SJCRH30 (cell line): ENCODE measurements around the gene TXK. TPM values are rescaled to one million over a fixed set of nuclear protein-coding genes. Genes with fewer than 3 reads are reported as not detected.

Experiments used
- DNase-seq, 2 experiments: peaks; one replicate each; pipeline ENCODE4 v3.0.0-alpha.2; 2015 to 2020
- H3K27ac ChIP-seq: fragments of 250-450 bp; sonication (Bioruptor Pico); 2 replicates; pipeline ENCODE4 v1.5.1; 2020; ENCODE audit warnings: mild to moderate bottlenecking, moderate library complexity
- H3K27me3 ChIP-seq: fragments of 250-450 bp; sonication (Bioruptor Pico); 2 replicates; pipeline ENCODE4 v1.5.1; 2020; ENCODE audit warnings: mild to moderate bottlenecking, moderate library complexity
- H3K36me3 ChIP-seq: fragments of 250-450 bp; sonication (Bioruptor Pico); 2 replicates; pipeline ENCODE4 v1.5.1; 2020; ENCODE audit warnings: mild to moderate bottlenecking, moderate library complexity
- H3K4me1 ChIP-seq: fragments of 250-450 bp; sonication (Bioruptor Pico); 2 replicates; pipeline ENCODE4 v1.5.1; 2020; ENCODE audit warnings: mild to moderate bottlenecking, moderate library complexity
- H3K4me3 ChIP-seq: fragments of 250-450 bp; sonication (Bioruptor Pico); 2 replicates; pipeline ENCODE4 v1.5.1; 2020; ENCODE audit warnings: mild to moderate bottlenecking, moderate library complexity
- H3K9me3 ChIP-seq: fragments of 250-450 bp; sonication (Bioruptor Pico); replicated peaks from 2 replicates; pipeline ENCODE4 v1.5.1; 2020; ENCODE audit warnings: mild to moderate bottlenecking, moderate library complexity
- total RNA-seq: library from RNA; depleted of rRNA; stranded (reverse); fragments of >200 nt; shearing (Covaris generic); gene quantifications from 2 replicates; pipeline ENCODE4 v1.2.3, GENCODE V29; 2014

TXK gene
- total RNA-seq, 1 experiment from 2014 or later: 1.1 TPM

GRCh38 chr4:48041535-48042137 lies 92.4 kb downstream of the TXK start:
- no peaks in the 10 kb centered on the region for H3K9me3 ChIP-seq
- no peaks in the 10 kb centered on the region for H3K36me3 ChIP-seq
- DNase-seq: no peak
- peaks cover 3% of the 10 kb centered on the region; the same call in 1 of the 2 replicates for H3K27me3 ChIP-seq
- no peak overlapping the region for H3K27ac ChIP-seq
- H3K4me3 ChIP-seq: no peak overlapping the region
- no peaks in the 10 kb centered on the region for H3K4me1 ChIP-seq

DNA sequence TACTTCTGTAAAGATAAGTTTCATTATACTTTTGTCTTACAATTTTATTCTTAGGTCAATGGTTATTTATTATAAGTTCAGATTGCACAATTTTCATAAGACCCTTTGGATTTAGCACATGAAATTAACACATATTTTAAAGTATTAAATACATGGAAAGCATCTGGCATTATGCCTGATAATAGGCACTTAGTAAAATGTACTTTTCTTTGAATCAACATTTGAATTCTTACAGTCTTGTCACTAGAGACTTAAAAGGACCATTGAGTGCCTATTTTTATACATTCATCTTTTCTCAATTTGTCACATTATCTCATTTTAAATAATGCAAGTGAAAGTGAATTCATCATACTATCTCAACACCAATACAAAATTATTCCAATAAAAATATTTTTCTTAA lies 94.5 kb downstream of the TXK start:
- DNase-seq: no peak
- Histone ChIP-seq H3K4me3 (no peak overlapping the region), H3K27me3 (peaks cover 3% of the 10 kb centered on the region; the same call in 1 of the 2 replicates), H3K36me3 (no peaks in the 10 kb centered on the region), H3K9me3 (no peaks in the 10 kb centered on the region), H3K27ac (no peak overlapping the region), H3K4me1 (no peaks in the 10 kb centered on the region)

DNA sequence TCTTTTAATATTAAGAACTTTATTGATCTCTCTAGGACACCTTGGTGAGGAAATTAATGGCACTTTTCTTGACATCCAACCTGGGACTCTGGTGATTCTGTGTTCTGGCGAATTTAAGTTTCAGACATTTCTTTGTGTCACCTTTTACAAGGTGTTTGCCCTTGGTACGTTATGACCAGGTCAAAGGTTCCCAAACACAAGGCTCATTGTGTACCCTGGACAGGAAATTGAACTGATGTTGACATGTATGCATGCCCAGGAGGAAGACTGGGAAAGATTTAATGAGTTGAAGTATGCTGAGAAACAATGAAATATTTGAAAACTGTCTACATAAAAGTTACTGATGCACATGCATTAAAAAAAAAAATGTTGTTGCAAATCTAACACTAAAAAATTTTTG lies 95.4 kb downstream of the TXK start:
- Histone ChIP-seq H3K4me3 (no peak overlapping the region), H3K36me3 (no peaks in the 10 kb centered on the region), H3K9me3 (no peaks in the 10 kb centered on the region), H3K27ac (no peak overlapping the region), H3K27me3 (peaks cover 3% of the 10 kb centered on the region; the same call in 1 of the 2 replicates), H3K4me1 (no peaks in the 10 kb centered on the region)
- DNase-seq: no peak

- Histone ChIP-seq H3K4me3 (no peak overlapping the region), H3K27ac (no peak overlapping the region), H3K9me3 (no peaks in the 10 kb centered on the region), H3K27me3 (0 out of 2 replicates have a peak, but pooled peaks cover 3% of the 10 kb centered on the region), H3K36me3 (no peaks in the 10 kb centered on the region), H3K4me1 (no peaks in the 10 kb centered on the region)
- DNase-seq: no peak
Observed at GRCh38 chr4:48037117-48037462, 97.0 kb downstream of the TXK start.

DNA sequence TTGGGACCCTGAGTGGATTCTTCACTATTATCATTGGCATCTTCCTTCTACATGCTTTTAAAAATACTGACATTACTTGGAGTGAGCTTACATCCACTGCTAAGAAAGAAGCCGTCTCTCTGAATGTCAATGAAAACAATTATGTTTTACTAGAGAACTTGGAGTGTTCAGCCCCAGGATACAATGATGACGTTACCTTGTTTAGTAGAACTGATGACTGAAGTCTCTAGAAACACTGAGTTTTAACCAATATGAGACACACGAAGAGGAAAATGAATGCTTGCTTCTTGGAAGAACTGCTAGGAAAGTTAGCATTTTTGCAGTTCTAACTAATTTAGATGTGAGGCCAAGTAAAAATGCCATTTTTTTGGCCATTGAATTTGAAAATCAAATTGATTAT lies 98.1 kb downstream of the TXK start:
- DNase-seq: no peak
- Histone ChIP-seq H3K27ac (no peak overlapping the region), H3K27me3 (no peaks in the 10 kb centered on the region), H3K4me3 (no peak overlapping the region), H3K9me3 (no peaks in the 10 kb centered on the region), H3K4me1 (no peaks in the 10 kb centered on the region), H3K36me3 (no peaks in the 10 kb centered on the region)

- H3K4me1 ChIP-seq: no peaks in the 10 kb centered on the region
- peak in 1 of 2 experiments; percentile 13 for DNase-seq
- no peak overlapping the region for H3K4me3 ChIP-seq
- H3K36me3 ChIP-seq: no peaks in the 10 kb centered on the region
- H3K27ac ChIP-seq: no peak overlapping the region
- no peaks in the 10 kb centered on the region for H3K9me3 ChIP-seq
- H3K27me3 ChIP-seq: no peaks in the 10 kb centered on the region
Observed at GRCh38 chr4:48033825-48034413, 100.1 kb downstream of the TXK start.

DNA sequence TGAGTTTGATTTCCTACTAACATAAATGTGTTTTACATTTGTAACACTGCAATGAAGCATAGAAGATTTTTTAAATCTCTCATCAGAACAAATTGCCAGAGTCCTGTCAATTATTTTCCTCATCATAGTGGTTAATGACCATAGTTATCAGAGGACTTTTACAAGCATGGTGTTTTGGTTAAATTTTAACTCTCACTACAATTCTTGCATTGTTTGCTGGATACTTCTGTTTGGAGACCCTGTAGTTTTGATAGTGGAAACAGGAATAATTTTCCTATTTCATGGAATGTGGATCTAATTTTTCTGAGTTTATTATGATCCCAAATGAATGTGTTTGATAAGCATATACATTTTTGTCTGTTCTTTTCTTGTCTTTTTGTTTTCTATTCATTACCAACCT lies 100.6 kb downstream of the TXK start:
- Histone ChIP-seq H3K36me3 (no peaks in the 10 kb centered on the region), H3K4me3 (no peak overlapping the region), H3K27me3 (no peaks in the 10 kb centered on the region), H3K4me1 (no peaks in the 10 kb centered on the region), H3K27ac (no peak overlapping the region), H3K9me3 (no peaks in the 10 kb centered on the region)
- no peak for DNase-seq

- H3K27me3 ChIP-seq: no peaks in the 10 kb centered on the region
Observed at GRCh38 chr4:48032721-48033120, 101.3 kb downstream of the TXK start.

DNA sequence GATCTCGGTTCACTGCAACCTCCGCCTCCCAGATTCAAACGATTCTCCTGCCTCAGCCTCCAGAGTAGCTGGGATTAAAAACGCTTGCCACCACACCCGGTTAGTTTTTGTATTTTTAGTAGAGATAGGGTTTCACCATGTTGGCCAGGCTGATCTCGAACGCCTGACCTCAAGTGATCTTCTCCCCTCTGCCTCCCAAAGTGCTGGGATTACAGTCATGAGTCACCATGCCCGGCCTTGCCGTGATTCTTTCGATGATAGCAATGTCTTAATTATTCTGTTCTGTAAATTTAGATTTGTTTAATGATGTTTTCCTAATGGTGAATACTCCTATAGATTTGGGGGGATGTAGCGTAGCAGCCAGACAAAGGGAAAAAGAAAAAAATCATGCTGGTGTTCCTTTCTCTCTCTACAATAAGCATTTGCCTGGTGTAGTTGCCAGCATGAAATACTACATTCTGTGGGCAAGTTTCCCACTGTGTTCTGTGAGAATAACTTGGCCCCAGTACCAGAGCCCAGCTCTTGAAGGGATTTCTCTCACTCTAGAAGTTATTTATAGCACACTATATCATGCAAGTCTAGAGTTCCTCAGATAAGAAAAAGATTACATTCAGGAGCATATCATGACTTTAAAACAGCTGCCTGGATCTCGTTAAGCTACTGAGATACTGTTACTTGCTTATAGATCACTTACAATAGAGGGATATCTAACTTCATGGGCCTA lies 102.1 kb downstream of the TXK start:
- H3K27me3 ChIP-seq: no peaks in the 10 kb centered on the region
- H3K36me3 ChIP-seq: no peaks in the 10 kb centered on the region
- no peaks in the 10 kb centered on the region for H3K4me1 ChIP-seq
- H3K9me3 ChIP-seq: no peaks in the 10 kb centered on the region
- no peak for DNase-seq
- H3K27ac ChIP-seq: no peak overlapping the region
- no peak overlapping the region for H3K4me3 ChIP-seq

More at GRCh38 chr4:48032721-48033120, 101.3 kb downstream of the TXK start:
- DNase-seq: no peak
- H3K9me3 ChIP-seq: no peaks in the 10 kb centered on the region
- H3K27ac ChIP-seq: no peak overlapping the region
- H3K4me1 ChIP-seq: no peaks in the 10 kb centered on the region
- no peaks in the 10 kb centered on the region for H3K36me3 ChIP-seq
- no peak overlapping the region for H3K4me3 ChIP-seq

- Histone ChIP-seq H3K36me3 (no peaks in the 10 kb centered on the region), H3K9me3 (no peaks in the 10 kb centered on the region), H3K4me3 (no peak overlapping the region), H3K27ac (no peak overlapping the region), H3K4me1 (no peaks in the 10 kb centered on the region), H3K27me3 (no peaks in the 10 kb centered on the region)
- DNase-seq: no peak
Observed at GRCh38 chr4:48030470-48030869, 103.6 kb downstream of the TXK start.

DNA sequence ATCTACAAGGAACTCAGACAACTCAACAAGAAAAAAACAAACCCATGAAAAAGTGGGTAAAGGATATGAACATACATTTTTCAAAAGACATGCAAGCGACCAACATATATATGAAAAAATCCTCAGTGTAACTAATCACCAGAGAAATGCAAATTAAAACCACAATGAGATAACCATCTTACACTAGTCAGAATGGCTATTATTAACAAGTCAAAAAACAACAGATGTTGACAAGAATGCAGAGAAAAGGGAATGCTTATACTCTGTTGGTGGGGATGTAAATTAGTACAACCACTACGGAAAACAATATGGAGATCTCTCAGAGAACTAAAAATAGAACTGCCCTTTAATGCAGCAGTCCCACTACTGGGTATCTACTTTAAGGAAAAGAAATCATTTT lies 105.4 kb downstream of the TXK start:
- no peak for DNase-seq
- H3K4me1 ChIP-seq: no peaks in the 10 kb centered on the region
- no peaks in the 10 kb centered on the region for H3K36me3 ChIP-seq
- H3K27ac ChIP-seq: no peak overlapping the region
- no peaks in the 10 kb centered on the region for H3K27me3 ChIP-seq
- H3K4me3 ChIP-seq: no peak overlapping the region
- no peaks in the 10 kb centered on the region for H3K9me3 ChIP-seq

DNA sequence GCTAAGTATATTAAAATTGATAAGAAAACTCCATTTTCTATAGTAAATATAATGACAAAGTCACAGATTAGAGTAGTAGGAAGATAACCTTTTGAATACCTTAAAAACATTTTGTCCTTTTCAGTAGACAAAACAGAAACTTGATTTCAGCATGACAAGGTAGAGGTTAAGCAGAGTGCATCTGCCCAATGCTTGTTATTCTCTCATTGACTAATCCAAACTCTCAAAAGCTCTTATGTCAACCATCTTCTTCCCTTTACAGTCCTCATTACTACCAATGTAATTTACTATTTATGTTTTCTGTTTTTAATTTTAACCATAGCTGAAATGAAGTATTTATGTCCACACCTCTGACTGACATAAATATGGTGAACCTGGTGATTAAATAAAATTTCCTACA lies 106.4 kb downstream of the TXK start:
- Histone ChIP-seq H3K4me1 (no peaks in the 10 kb centered on the region), H3K36me3 (no peaks in the 10 kb centered on the region), H3K27me3 (no peaks in the 10 kb centered on the region), H3K9me3 (no peaks in the 10 kb centered on the region), H3K4me3 (no peak overlapping the region), H3K27ac (no peak overlapping the region)
- DNase-seq: no peak

DNA sequence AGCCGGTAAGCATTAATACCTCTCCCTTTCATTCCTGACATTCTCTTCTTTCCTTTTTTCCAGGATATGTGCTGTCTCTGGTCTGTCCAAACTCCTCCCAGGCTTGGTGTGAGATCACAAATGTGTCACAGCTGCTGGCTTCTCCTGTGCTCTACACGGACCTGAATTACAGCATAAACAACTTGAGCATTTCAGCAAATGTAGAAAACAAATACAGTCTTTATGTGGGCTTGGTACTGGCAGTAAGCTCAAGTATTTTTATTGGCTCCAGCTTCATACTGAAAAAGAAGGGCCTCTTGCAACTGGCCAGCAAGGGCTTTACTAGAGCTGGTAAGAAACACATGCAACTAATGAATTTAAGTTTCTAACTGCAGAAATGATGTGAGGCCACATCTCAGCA lies 109.0 kb downstream of the TXK start:
- DNase-seq: peak in 1 of 2 experiments; percentile 16
- H3K36me3 ChIP-seq: no peaks in the 10 kb centered on the region
- no peak overlapping the region for H3K27ac ChIP-seq
- H3K4me1 ChIP-seq: no peaks in the 10 kb centered on the region
- H3K27me3 ChIP-seq: no peaks in the 10 kb centered on the region
- H3K9me3 ChIP-seq: no peaks in the 10 kb centered on the region
- no peak overlapping the region for H3K4me3 ChIP-seq

DNA sequence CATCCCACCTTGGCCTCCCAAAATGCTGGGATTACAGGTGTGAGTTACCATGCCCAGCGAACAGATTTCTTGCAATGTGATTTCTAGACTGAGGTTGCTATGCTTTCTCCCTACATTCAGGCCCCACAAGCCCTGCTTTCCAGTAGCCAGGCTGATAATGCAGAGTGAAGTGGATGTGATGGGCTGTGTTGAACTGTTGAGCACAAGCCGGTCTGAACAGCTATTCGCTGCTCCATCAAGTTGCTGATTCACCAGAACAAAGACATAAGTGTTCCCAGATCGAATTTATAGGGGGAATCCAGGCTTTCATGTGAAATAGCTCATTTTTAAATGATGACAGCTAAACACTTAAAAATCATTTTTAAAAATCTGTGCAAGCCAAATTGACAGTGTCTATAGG lies 109.5 kb downstream of the TXK start:
- no peak overlapping the region for H3K4me3 ChIP-seq

DNA sequence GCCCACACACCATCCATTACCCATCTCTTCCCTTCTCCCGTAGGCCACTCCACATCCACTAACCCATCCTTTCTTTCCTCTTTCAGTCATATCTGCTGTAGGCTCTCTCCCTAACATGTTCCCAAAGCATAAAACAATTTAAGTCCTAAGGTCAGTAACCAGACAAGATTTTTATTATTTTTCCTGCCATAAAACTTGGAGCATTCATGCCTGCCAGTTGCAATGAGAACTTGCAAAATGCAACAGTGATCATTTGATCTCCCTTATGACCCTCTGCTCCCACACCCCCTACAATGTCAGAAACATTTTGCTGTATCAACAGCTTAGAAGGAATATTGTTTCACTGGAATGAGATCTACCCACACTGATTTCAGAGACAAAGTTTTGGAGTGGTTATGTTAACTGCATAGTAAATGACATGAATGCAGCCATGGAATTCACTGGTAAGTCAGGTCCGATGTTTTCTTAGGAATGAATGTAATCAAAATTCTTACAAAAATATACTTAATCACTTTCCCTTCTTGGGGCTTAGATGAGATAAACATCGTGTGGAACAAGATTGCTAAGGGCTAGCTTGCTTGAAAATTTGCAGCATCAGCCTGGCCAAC lies 111.8 kb downstream of the TXK start:
- Histone ChIP-seq H3K36me3 (no peaks in the 10 kb centered on the region), H3K27me3 (no peaks in the 10 kb centered on the region), H3K9me3 (no peaks in the 10 kb centered on the region), H3K4me1 (no peaks in the 10 kb centered on the region), H3K4me3 (no peak overlapping the region), H3K27ac (no peak overlapping the region)
- DNase-seq: no peak

More for the DNA sequence above, 109.5 kb downstream of the TXK start:
- Histone ChIP-seq H3K9me3 (no peaks in the 10 kb centered on the region), H3K4me1 (no peaks in the 10 kb centered on the region), H3K36me3 (no peaks in the 10 kb centered on the region), H3K27me3 (no peaks in the 10 kb centered on the region), H3K27ac (no peak overlapping the region)
- DNase-seq: no peak
